ENCODE data around the gene RPS10.

RPS10 gene

GRCh38 chr6:34393966-34394305 lies 31.9 kb downstream of the RPS10 start:
- no peak for TF ChIP-seq CTCF (IDR thresholded peaks at IDR 0.05; ENCODE audit: low read depth, low read length, missing control alignments)
- H3K4me3 ChIP-seq (ENCODE audit: low read depth, low read length) = no peak overlapping the region
- no peak for DNase-seq (ENCODE audit: low read depth)

GRCh38 chr6:34393191-34393965 lies 32.5 kb downstream of the RPS10 start:
- no peak for TF ChIP-seq CTCF (IDR thresholded peaks at IDR 0.05; ENCODE audit: low read depth, low read length, missing control alignments)
- no peak for DNase-seq (ENCODE audit: low read depth)
- peak overlapping the region; percentile 98 for H3K4me3 ChIP-seq (ENCODE audit: low read depth, low read length)

GRCh38 chr6:34392497-34393190 lies 33.2 kb downstream of the RPS10 start, which contains the start of gene NUDT3:
TSS of gene NUDT3 (minus strand) at chr6:34392669. CDS start at chr6:34392362, 307 bp downstream.
- peak within 1 kb of the TSS; percentile 98 for H3K4me3 ChIP-seq (ENCODE audit: low read depth, low read length)
- DNase-seq (ENCODE audit: low read depth) = peak; percentile 87
- peak; percentile 92 for TF ChIP-seq CTCF (IDR thresholded peaks at IDR 0.05; ENCODE audit: low read depth, low read length, missing control alignments)

- peak; percentile 37 for DNase-seq (ENCODE audit: low read depth)
Measured at GRCh38 chr6:34391786-34392496, 33.9 kb downstream of the RPS10 start.

GRCh38 chr6:34391473-34391785 lies 34.4 kb downstream of the RPS10 start:
- no peak for DNase-seq (ENCODE audit: low read depth)
- TF ChIP-seq CTCF (IDR thresholded peaks at IDR 0.05; ENCODE audit: low read depth, low read length, missing control alignments) = no peak
- peak overlapping the region; percentile 98 for H3K4me3 ChIP-seq (ENCODE audit: low read depth, low read length)

More at GRCh38 chr6:34391786-34392496, 33.9 kb downstream of the RPS10 start:
- H3K4me3 ChIP-seq (ENCODE audit: low read depth, low read length) = peak overlapping the region; percentile 98
- no peak for TF ChIP-seq CTCF (IDR thresholded peaks at IDR 0.05; ENCODE audit: low read depth, low read length, missing control alignments)

- peak overlapping the region; percentile 98 for H3K4me3 ChIP-seq (ENCODE audit: low read depth, low read length)
- no peak for DNase-seq (ENCODE audit: low read depth)
- TF ChIP-seq CTCF (IDR thresholded peaks at IDR 0.05; ENCODE audit: low read depth, low read length, missing control alignments) = no peak
Measured at GRCh38 chr6:34390531-34391472, 35.1 kb downstream of the RPS10 start.

Data from GM12864 (cell line).